ENCODE measurements around the gene ORMDL2.
"Not testable (repeated sequence)": the region's sequence is repeated elsewhere in the genome, so short reads cannot be mapped to it uniquely, and the experiment has no call there.

DNA sequence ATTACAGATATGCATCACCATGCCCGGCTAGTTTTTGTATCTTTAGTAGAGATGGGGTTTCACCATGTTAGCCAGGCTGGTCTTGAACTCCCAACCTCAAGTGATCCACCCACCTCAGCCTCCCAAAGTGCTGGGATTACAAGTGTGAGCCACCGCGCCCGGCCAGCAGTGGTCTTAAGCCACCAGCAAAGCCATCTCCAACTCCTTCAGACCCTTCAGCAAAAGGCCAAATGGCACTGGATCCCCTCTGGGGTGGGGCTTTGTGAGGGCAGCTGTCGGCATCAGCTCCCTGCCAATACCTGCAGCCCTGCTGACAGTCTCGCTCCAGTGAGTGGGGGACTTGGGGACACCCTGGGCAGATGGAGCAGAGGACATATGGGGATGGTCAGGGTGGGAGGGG, 16.6 kb downstream of the ORMDL2 start:
- not testable (repeated sequence) for TF ChIP-seq POLR2AphosphoS5 (IDR thresholded peaks at IDR 0.05; ENCODE audit: low read length); HDGF (IDR thresholded peaks at IDR 0.05); CEBPB (IDR thresholded peaks at IDR 0.05; ENCODE audit: borderline replicate concordance in 1 of 2, low read depth in 2 of 2, low read length in 2 of 2); ZNF274 (IDR thresholded peaks at IDR 0.05; ENCODE audit: insufficient read depth, insufficient read length); CHD2 (IDR thresholded peaks at IDR 0.05; ENCODE audit: borderline replicate concordance, low read depth, low read length); EZH2 (IDR thresholded peaks at IDR 0.05; ENCODE audit: borderline replicate concordance, control insufficient read depth, low read depth, low read length)
- TF ChIP-seq, protein P1, sequence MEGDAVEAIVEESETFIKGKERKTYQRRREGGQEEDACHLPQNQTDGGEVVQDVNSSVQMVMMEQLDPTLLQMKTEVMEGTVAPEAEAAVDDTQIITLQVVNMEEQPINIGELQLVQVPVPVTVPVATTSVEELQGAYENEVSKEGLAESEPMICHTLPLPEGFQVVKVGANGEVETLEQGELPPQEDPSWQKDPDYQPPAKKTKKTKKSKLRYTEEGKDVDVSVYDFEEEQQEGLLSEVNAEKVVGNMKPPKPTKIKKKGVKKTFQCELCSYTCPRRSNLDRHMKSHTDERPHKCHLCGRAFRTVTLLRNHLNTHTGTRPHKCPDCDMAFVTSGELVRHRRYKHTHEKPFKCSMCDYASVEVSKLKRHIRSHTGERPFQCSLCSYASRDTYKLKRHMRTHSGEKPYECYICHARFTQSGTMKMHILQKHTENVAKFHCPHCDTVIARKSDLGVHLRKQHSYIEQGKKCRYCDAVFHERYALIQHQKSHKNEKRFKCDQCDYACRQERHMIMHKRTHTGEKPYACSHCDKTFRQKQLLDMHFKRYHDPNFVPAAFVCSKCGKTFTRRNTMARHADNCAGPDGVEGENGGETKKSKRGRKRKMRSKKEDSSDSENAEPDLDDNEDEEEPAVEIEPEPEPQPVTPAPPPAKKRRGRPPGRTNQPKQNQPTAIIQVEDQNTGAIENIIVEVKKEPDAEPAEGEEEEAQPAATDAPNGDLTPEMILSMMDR (IDR thresholded peaks at IDR 0.05 in 2 of 3, conservative IDR thresholded peaks at IDR 0.05 in 1 of 3; ENCODE audit: control insufficient read depth in 2 of 3, extremely low read depth in 1 of 3, insufficient read depth in 1 of 3, low read depth in 3 of 3, low read length in 3 of 3), result not testable (repeated sequence)

Measured in GM12878 (cell line).